Fibroblast of the aortic adventitia (primary cell): ENCODE data around the gene COX7B2. TPM values are rescaled to one million over a fixed set of nuclear protein-coding genes. Genes with fewer than 3 reads are reported as not detected.

ENCODE experiments used
- DNase-seq: peaks from one replicate; pipeline ENCODE4 v3.0.0-alpha.2; 2010; ENCODE audit warnings: low read depth
- H3K4me3 ChIP-seq: 2 replicates; pipeline ENCODE4 v1.5.1; 2011; ENCODE audit warnings: low read depth, mild to moderate bottlenecking, control low read depth, low read length, moderate library complexity
- CTCF ChIP-seq: IDR thresholded peaks from 2 replicates; pipeline ENCODE4 v1.5.1; 2011; ENCODE audit warnings: mild to moderate bottlenecking, low read length, control low read depth, inconsistent platforms; ENCODE audit not compliant: insufficient read depth
- total RNA-seq: library from RNA; depleted of rRNA; stranded (reverse); fragments of >200 nt; gene quantifications from 2 replicates; pipeline ENCODE4 v1.2.3, GENCODE V29; 2012; ENCODE audit warnings: low replicate concordance

COX7B2 gene
- total RNA-seq, 1 donor: not detected

DNA sequence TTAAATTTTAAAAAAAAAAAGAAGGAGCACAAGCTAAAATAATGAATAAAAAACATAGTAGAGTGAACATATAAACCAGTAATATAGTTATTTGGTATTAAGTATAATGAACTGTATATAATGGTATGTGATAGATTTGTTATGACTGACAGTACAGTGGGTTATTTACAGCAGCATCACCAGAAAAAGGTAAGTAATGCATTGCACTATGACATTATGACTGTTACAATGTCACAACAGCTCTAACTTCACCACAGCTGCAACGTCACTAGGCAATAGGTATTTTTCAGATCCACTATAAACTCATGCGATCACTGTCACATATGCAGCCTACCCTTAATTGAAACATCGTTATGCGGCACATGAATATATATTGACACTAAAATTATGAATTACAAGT is 72.5 kb downstream of the COX7B2 start:
- no peak overlapping the region for H3K4me3 ChIP-seq
- DNase-seq: no peak
- no peak for TF ChIP-seq CTCF

DNA sequence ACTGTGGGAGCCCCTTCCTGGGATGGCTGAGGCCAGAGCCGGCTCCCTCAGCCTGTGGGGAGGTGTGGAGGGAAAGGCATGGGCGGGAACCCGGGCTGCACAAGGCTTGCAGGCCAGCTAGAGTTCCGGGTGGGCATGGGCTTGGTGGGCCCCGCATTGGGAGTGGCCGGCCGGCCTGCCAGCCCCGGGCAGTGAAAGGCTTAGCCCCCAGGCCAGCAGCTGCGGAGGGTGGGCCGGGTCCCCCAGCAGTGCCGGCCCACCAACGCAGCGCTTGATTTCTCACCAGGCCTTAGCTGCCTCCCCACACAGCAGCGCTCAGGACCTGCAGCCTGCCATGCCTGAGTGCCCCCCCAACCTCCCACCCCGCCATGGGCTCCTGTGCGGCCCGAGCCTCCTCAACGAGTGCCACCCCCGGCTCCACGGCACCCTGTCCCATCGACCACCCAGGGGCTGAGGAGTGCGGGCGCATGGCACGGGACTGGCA is 78.0 kb downstream of the COX7B2 start:
- DNase-seq: no peak
- no peak for TF ChIP-seq CTCF
- no peak overlapping the region for H3K4me3 ChIP-seq

DNA sequence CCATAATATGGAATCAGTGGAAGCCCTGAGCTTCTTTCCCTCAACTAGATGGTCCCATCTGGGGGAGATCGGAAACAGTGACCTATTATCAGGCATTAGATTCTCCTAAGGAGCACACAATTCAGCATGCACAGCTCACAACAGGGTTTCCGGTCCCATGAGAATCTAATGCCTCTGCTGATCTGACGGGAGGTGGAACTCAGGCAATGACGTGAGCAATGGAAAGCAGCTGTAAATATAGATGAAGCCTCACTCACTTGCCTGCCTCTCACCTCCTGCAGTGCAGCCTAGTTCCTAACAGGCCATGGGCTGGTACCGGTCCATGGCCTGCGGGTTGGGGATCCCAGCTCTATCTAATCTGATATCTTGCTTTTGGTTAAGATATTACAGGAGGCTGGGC is 88.9 kb downstream of the COX7B2 start:
- no peak for TF ChIP-seq CTCF
- no peak overlapping the region for H3K4me3 ChIP-seq
- no peak for DNase-seq

DNA sequence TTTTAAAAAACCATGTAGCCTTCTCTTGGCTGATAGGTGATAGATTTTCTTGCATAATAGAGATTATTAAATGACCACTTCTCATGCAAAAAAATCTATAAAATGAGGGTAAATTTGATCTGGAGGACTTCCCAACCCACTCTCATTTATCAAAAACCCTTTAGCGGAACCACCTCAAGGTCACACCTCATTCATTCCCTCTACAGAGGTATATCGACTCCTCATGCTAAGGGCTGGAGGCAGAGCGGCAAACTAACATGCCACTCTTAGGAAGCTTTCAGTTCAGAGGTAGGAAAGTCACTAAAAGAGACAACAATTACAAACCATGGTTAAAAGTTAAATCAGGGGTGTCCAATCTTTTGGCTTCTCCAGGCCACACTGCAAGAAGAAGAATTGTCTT is 90.0 kb downstream of the COX7B2 start:
- no peak overlapping the region for H3K4me3 ChIP-seq
- TF ChIP-seq CTCF: no peak
- DNase-seq: no peak

GRCh38 chr4:46818604-46819003 is 90.4 kb downstream of the COX7B2 start:
- no peak for TF ChIP-seq CTCF
- DNase-seq: no peak
- H3K4me3 ChIP-seq: no peak overlapping the region

GRCh38 chr4:46817806-46818205 is 91.2 kb downstream of the COX7B2 start:
- no peak for DNase-seq
- no peak overlapping the region for H3K4me3 ChIP-seq
- TF ChIP-seq CTCF: no peak

DNA sequence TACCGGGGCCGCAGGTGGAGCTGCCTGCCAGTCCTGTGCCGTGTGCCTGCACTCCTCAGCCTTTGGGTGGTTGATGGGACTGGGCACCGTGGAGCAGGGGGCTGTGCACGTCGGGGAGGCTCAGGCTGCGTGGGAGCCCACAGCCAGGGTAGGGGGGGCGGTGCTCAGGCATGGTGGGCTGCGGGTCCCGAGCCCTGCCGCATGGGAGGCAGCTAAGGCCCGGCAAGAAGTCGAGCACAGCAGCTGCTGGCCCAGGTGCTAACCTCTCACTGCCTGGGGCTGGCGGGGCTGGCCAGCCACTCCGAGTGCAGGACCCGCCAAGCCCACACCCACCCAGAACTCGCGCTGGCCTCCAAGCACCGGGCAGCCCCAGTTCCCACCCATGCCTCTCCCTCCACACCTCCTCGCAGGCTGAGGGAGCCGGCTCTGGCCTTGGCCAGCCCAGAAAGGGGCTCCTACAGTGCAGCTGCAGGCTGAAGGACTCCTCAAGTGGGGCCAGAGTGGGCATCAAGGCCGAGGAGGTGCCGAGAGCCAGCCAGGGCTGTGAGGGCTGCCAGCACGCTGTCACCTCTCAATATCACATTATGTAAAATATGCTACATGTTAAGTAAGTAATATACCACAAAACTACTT is 104.1 kb downstream of the COX7B2 start:
- TF ChIP-seq CTCF: no peak
- DNase-seq: no peak
- no peak overlapping the region for H3K4me3 ChIP-seq
